H1 (cell line): ENCODE measurements around the gene LSM4.

Source experiments
- ASH2L ChIP-seq: fragments of 200-600, 300-600 bp; sonication (generic); IDR thresholded peaks from one replicate; pipeline ENCODE4 v1.7.1; 2017; ENCODE audit warnings: low read length
- CHD7 ChIP-seq: fragments of 300-600 bp; sonication (generic); IDR thresholded peaks from 2 replicates; pipeline ENCODE4 v1.7.1; 2012; ENCODE audit warnings: low read length, moderate library complexity, mild to moderate bottlenecking, inconsistent platforms; ENCODE audit not compliant: insufficient replicate concordance
- GABPA ChIP-seq: IDR thresholded peaks from 2 replicates; pipeline ENCODE4 v1.6.1; 2011; ENCODE audit warnings: mild to moderate bottlenecking, low read length, moderate library complexity, borderline replicate concordance; ENCODE audit not compliant: insufficient read depth
- POLR2A ChIP-seq, 2 experiments: IDR thresholded peaks; 1 replicate in 1 of 2; 2 replicates in 1 of 2; pipeline ENCODE4 v1.6.1; 2011; ENCODE audit warnings: low read depth in 2 of 2, low read length in 2 of 2, mild to moderate bottlenecking in 2 of 2; ENCODE audit errors: control extremely low read depth in 1 of 2
- SRF ChIP-seq: IDR thresholded peaks from 2 replicates; pipeline ENCODE4 v1.6.1; 2011; ENCODE audit warnings: mild to moderate bottlenecking, low read depth, low read length, moderate library complexity
- TF ChIP-seq, protein P1 (sequence below), 3 experiments: IDR thresholded peaks; 1 replicate in 2 of 3; 2 replicates in 1 of 3; pipeline versions ENCODE4 v1.5.1 to v1.6.1; 2011; ENCODE audit warnings: low read length in 3 of 3, mild to moderate bottlenecking in 3 of 3, inconsistent platforms in 2 of 3, low read depth in 1 of 3, moderate library complexity in 1 of 3; ENCODE audit not compliant: insufficient read depth in 1 of 3; ENCODE audit errors: control extremely low read depth in 1 of 3

GRCh38 chr19:18340190-18340989, 17.5 kb upstream of the LSM4 start, which contains the start of gene PGPEP1:
- TF ChIP-seq, protein P1, sequence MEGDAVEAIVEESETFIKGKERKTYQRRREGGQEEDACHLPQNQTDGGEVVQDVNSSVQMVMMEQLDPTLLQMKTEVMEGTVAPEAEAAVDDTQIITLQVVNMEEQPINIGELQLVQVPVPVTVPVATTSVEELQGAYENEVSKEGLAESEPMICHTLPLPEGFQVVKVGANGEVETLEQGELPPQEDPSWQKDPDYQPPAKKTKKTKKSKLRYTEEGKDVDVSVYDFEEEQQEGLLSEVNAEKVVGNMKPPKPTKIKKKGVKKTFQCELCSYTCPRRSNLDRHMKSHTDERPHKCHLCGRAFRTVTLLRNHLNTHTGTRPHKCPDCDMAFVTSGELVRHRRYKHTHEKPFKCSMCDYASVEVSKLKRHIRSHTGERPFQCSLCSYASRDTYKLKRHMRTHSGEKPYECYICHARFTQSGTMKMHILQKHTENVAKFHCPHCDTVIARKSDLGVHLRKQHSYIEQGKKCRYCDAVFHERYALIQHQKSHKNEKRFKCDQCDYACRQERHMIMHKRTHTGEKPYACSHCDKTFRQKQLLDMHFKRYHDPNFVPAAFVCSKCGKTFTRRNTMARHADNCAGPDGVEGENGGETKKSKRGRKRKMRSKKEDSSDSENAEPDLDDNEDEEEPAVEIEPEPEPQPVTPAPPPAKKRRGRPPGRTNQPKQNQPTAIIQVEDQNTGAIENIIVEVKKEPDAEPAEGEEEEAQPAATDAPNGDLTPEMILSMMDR (IDR thresholded peaks at IDR 0.05; ENCODE audit: control extremely low read depth in 1 of 3, insufficient read depth in 1 of 3, low read depth in 1 of 3, low read length in 3 of 3), result no peak
- 0 out of 3 replicates have a peak, but pooled peaks of 1 of the 2 experiments have one; percentile 26 for TF ChIP-seq POLR2A (IDR thresholded peaks at IDR 0.05; ENCODE audit: control extremely low read depth in 1 of 2, low read depth in 2 of 2, low read length in 2 of 2)
- no peak for TF ChIP-seq ASH2L
- no peak for TF ChIP-seq GABPA
- no peak for TF ChIP-seq SRF
- no peak for TF ChIP-seq CHD7
